GM18873 (cell line): ENCODE data around the gene PGAP3.
"Not testable (repeated sequence)": the region's sequence is repeated elsewhere in the genome, so short reads cannot be mapped to it uniquely, and the experiment has no call there.

Experiments used
- ATAC-seq: cut with Tn5 transposase; IDR thresholded peaks from one replicate; pipeline ENCODE4 v1.9.1; 2021; ENCODE audit warnings: mild to moderate bottlenecking, moderate library complexity, moderate number of reproducible peaks; ENCODE audit not compliant: unreplicated experiment, low FRiP score

The PGAP3 gene, protein sequence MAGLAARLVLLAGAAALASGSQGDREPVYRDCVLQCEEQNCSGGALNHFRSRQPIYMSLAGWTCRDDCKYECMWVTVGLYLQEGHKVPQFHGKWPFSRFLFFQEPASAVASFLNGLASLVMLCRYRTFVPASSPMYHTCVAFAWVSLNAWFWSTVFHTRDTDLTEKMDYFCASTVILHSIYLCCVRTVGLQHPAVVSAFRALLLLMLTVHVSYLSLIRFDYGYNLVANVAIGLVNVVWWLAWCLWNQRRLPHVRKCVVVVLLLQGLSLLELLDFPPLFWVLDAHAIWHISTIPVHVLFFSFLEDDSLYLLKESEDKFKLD

DNA sequence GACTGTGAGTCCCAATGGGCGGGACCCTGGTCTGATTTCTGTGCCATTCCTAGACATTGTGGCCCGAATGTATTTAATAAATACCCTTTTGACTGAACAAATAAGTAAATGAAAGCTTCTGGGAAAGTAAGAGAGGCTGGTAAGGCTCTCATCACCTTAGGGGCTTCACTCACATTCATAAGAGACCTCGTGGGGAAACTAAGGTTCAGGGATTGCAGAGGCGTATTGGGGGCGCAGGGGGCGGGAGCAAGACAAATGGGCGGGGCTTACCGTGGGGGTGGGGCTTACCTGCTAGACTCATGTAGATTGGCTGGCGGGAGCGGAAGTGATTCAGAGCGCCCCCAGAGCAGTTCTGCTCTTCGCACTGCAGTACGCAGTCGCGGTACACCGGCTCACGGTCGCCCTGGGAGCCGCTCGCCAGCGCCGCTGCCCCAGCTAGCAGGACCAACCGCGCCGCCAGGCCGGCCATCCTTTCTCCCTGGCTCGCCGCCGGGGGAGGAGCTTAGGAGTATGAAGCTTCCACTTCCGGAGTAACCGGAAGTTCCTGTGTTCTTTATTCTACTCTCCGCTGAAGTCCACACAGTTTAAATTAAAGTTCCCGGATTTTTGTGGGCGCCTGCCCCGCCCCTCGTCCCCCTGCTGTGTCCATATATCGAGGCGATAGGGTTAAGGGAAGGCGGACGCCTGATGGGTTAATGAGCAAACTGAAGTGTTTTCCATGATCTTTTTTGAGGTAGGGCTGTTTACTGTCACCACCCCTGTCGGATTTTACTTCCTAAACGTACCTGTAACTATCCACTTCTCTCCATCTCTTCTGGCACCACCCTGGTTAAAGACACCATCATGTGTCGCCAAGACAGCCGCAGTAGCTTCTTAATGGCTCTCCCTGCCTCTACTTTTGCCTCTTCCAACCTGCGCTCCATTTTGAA lies at the start of gene PGAP3:
TSS of gene PGAP3 (minus strand) at position 512 of the 929 bp plus-strand sequence. CDS start at position 469, 43 bp downstream.
- ATAC-seq, result peak; percentile 70

DNA sequence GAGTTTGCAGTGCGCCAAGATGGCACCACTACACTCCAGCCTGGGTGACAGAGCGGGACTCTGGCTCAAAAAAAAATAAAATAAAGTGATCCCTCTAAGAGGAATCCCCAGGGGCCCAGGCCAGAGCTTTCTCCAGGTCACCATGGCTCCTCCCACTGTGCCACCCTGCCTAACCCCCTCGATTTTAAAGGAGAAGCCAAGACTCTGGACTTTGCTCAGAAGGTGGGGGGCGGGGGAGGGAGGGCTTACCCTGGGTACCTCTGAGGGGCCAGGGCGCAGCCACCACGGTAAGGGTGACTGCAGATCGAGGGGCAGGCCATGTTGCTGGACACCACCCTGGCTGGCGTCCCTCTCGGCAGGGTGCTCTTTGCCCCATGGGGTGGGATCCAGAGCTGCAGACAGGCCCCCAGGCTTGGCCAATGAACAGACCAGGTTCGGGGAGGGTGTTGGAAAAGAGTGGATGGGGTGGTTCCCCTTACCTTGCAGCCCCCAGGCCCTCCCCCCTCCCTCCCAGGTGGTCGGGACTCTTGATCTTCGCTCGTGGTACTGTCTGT lies 49.4 kb upstream of the PGAP3 start:
- ATAC-seq, result no peak

DNA sequence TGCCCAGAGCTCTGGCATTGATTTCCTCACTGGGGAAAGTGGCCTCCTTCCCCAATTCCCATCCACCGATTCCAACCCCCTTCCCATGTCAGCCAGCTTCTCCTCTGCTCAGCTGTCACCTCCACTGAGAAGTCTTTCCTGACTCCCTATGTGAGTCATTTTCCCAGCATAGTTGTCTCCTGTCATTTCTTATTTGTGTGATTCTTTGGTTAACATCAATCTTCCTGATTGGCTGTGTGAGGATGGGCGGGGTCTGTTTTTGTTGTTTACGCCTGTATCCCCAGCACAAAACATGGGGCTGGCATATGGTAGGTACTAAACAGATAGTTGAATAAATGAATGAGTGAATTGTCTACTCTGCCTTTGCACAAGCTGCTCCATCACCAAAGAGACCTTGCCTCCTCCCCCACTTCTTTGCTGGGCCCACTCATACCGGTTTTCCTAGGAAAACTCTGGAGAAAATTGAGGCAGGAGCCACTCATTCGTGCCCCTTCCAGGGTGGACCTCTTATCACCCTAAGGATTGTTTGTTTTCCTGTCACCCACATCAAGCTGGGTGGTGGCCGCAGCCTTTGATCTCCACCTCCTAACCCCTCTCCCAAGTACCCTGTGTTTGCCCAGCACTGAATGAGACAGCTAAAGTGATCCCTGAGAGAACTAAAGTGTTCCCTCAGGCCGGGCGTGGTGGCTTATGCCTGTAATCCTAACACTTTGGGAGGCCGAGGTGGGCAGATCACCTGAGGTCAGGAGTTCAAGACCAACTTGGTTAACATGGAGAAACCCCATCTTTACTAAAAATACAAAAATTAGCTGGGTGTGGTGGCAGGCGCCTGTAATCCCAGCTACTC lies 48.7 kb upstream of the PGAP3 start:
- ATAC-seq, result no peak

DNA sequence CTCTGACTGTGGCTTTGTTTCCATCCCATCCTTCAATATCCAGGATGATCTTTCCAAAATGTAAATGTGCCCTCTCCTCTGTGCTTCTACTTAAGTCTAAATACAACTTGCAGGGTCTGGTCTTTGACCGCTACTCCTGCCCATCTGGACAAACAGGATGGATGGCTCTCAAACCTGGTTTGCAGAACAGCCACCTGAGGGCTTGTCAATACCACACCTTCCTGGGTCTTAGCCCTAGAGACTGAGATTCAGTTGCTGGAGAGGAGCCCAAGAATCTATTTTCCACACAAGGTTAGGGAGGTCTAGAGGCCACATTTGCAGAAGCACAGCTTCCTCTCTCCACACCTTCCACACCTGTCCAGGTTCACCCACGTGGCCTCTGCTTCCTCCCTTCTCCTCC lies 48.0 kb upstream of the PGAP3 start:
- ATAC-seq, result no peak

DNA sequence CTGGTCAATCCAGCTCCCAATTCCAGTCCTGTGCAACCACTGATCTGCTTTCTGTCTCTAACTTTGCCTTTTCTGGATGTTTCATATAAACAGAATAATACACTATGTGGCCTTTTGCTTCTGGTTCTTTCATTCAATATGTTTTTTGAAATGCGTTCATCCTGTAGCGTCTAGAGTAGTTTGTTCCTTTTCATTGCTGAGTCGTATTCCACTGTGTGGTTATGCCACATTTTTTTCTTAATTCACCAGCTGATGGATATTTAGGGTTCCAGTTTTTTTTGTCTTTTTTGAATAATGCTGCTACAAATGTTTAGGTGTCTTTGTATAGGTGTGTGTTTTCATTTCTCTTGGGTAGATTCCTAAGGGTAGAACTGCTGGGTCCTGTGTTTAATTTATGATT lies 44.7 kb upstream of the PGAP3 start:
- ATAC-seq, result no peak

DNA sequence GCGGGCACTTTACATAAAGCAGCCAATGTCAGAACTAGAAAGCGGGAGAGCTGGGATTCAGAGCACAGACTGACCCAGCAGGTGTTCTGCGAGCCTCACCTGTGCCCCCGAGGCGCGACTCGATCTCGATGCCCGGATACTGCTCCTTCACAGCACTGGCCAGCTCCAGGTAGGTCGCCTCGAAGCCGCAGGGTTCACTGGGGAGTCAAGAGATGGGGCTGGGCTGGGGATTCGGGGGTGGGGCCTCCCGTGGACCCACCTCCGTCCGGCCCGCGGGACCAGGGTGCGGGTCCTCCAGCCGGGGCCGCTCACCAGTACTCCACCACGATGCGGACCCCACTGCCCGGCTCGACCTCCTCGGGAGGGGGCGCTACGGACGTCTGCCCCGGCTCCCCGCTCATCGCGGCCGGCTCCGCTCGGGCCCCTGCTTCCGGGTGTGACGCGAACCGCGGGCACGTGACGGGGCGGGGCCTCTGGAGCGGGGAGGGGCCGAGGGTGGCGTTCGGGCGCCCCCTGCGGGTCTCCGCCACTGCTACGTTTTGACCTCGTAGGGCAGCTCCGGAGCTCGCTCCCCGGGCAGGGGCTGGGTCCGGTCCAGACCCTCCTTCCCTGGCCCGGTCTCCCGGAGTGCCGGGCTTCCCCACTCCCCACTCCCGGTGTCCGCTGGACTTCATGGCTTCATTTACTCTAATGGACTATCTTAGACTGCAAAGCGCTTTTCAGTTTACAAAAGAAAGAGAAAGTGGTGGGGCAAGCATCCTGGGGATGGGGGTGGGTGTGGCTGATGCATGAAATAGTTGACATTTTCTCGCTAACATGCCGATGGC lies 42.5 kb upstream of the PGAP3 start, which contains the start of gene MIEN1:
TSS of gene MIEN1 (minus strand) at position 438 of the 827 bp plus-strand sequence. CDS start at position 401, 37 bp downstream.
- ATAC-seq, result peak; percentile 56

DNA sequence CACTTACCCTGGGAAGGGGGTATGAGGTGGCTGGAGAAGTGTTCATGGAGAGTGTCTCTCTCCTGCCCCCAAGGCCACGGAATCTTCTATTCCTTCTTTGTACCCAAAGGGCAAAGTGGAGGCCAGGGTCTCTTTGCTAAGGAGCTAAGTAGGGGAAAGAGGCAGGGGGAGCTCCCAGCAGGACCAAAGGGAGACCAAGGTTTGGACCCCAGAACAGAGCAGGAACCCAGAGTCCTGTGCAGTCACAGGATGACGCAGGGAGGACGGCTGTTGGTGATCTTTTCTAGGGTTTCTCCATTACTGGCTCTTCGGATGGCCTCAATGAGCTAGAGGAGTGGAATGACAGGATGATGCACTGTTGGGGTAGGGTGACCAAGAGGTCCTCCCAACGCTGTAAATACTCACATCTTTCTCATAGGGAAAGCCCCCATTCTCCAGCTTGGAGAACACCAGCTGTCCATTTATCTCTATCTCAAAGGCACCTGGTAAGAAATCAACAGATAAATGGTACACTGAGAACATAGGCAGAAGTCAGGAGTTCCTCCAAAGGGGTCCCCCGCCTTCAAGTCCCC lies 41.5 kb upstream of the PGAP3 start:
- no peak for ATAC-seq

DNA sequence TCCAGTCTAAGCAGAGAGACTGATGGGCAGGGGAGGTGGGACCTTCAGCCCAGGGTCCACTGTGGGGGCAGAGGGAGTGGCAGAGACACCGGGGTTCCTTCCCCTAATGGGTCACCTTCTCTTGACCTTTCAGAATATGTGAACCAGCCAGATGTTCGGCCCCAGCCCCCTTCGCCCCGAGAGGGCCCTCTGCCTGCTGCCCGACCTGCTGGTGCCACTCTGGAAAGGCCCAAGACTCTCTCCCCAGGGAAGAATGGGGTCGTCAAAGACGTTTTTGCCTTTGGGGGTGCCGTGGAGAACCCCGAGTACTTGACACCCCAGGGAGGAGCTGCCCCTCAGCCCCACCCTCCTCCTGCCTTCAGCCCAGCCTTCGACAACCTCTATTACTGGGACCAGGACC lies 39.7 kb upstream of the PGAP3 start:
- ATAC-seq, result no peak

DNA sequence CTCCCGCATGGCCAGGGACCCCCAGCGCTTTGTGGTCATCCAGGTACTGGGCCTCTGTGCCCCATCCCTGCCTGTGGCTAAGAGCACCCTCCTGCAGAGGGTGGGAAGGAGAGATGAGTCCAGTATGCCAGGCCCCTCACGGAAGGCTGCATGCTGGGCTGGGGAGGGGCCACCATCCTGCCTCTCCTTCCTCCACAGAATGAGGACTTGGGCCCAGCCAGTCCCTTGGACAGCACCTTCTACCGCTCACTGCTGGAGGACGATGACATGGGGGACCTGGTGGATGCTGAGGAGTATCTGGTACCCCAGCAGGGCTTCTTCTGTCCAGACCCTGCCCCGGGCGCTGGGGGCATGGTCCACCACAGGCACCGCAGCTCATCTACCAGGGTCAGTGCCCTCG lies 38.8 kb upstream of the PGAP3 start:
- ATAC-seq, result no peak

DNA sequence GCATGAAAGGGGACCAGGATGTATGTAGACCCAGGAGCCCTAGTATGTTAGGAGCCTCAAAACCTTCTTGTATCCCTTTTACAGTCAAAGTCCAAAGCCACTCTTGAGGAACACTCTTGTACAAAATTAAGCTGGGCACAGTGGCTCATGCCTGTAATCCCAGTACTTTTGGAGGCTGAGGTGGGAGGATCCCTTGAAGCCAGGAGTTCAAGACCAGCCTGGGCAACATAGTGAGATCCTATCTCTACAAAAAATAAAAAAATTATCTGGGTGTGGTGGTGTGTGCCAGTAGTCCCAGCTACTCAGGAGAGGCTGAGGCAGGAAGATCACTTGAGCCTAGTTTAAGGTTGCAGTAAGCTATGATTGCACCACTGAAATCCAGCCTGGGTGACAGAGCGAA lies 38.1 kb upstream of the PGAP3 start:
- not testable (repeated sequence) for ATAC-seq

DNA sequence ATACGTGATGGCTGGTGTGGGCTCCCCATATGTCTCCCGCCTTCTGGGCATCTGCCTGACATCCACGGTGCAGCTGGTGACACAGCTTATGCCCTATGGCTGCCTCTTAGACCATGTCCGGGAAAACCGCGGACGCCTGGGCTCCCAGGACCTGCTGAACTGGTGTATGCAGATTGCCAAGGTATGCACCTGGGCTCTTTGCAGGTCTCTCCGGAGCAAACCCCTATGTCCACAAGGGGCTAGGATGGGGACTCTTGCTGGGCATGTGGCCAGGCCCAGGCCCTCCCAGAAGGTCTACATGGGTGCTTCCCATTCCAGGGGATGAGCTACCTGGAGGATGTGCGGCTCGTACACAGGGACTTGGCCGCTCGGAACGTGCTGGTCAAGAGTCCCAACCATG lies 36.9 kb upstream of the PGAP3 start:
- ATAC-seq, result no peak

DNA sequence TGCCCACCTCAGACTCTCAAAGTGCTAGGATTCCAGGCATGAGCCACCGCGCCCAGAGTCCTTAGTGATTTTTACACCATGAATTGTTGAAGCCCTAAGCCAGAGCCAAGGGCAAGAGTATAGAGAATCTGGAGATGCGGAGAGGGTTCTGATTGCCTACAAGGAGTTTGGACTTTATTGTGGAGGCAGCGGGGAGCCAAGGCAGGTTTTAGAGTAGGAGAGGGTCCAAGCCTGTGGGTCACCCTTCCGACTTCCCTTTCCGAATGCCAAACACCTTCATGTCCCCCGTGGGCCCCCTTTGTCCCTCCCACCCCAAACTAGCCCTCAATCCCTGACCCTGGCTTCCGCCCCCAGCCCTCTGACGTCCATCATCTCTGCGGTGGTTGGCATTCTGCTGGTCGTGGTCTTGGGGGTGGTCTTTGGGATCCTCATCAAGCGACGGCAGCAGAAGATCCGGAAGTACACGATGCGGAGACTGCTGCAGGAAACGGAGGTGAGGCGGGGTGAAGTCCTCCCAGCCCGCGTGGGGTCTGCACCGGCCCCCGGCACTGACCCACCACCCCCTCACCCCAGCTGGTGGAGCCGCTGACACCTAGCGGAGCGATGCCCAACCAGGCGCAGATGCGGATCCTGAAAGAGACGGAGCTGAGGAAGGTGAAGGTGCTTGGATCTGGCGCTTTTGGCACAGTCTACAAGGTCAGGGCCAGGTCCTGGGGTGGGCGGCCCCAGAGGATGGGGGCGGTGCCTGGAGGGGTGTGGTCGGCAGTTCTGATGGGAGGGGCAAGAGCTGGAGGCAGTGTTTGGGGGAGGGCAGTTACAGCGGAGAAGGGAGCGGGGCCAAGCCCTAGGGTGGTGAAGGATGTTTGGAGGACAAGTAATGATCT lies 35.4 kb upstream of the PGAP3 start:
- no peak for ATAC-seq

DNA sequence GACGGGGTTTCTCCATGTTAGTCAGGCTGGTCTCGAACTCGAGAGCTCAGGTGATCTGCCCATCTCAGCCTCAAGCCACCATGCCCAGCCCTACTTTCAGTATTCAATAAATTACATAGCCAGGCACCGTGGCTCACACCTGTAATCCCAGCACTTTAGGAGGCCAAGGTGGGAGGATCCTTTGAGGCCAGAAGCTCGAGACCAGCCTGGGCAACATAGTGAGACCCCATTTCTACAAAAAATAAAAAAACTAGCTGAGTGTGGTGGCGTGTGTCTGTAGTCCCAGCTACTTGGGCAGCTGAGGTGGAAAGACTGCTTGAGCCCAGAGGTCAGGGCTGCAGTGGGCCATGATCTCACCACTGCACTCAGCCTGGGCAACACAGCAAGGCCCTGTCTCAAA lies 34.2 kb upstream of the PGAP3 start:
- ATAC-seq, result no peak

DNA sequence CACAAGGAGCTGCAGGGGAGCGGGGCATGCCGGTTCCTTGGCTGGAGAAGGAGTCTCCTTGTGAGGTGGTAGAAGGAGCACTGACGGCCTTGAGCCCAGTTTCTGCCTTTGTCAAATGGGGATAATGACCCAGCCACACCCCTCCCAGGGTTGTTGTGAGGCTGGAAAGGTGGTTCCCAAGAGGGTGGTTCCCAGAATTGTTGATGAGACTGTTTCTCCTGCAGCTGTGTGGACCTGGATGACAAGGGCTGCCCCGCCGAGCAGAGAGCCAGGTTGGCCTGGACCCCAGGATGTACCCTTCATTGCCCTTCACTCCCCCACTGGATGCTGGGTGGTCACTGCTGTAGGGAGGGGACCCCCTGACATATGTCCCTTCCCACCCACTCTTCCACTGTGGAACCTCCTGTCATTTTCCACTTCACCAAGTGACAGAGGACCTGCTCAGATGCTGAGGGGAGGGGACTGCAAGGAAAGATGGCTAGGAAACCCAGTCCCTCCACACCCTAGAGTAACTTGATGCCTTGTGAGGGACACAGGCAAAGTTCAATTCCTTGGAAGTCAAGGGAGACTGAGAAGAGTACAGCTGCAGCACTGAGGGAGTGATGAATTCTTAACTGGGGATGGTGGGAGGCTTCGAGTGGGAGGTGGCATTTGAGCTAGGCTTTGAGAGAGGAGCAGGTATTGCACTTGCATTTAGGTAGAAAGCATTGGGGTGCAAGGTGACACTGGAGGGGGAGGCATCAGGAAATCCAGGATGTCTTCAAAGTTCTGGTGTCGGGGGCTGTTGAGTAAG lies 31.9 kb upstream of the PGAP3 start:
- no peak for ATAC-seq

DNA sequence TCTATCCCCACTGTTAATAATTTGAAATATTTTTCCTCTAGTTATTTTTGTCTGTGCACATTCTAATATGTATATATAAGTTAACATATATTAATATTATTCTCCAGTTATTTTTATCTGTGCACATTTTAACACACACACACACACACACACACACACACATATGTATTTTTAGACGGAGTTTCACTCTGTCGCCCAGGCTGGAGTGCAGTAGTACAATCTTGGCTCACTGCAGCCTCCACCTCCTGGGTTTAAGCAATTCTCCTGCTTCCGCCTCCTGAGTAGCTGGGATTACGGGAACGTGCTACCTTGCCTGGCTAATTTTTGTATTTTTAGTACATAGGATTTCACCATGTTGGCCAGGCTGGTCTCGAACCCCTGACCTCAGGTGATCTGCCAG lies 29.8 kb upstream of the PGAP3 start:
- ATAC-seq, result no peak

DNA sequence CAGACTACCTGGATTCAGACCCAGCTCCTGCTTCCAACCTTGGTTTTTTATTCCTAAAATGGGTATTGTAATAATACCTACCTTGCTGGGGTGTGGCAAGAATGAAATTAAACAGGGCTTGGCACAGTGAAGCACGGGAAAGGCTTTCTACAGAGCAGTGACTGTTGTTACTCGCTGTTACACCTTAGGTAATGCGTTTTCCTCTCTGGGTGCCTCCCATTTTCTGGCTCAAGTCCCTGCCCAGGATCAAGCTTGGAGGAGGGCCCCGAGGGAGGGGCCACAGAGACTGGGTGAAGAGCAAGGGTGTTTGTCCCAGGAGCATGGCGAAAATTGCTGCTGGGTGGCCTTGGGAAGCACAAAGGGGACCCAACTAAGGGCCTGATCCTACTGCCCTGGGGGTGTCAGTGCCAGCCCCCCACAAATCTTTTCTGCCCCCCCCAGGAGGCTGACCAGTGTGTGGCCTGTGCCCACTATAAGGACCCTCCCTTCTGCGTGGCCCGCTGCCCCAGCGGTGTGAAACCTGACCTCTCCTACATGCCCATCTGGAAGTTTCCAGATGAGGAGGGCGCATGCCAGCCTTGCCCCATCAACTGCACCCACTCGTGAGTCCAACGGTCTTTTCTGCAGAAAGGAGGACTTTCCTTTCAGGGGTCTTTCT lies 29.2 kb upstream of the PGAP3 start:
- ATAC-seq, result no peak
